ENCODE results near the gene BDKRB2. TPM values are rescaled to one million over a fixed set of nuclear protein-coding genes. Genes with fewer than 3 reads are reported as not detected.

Gene BDKRB2
- total and polyA plus RNA-seq, 8 donors, result 3.8 to 9.6 (median 6.6) TPM

DNA sequence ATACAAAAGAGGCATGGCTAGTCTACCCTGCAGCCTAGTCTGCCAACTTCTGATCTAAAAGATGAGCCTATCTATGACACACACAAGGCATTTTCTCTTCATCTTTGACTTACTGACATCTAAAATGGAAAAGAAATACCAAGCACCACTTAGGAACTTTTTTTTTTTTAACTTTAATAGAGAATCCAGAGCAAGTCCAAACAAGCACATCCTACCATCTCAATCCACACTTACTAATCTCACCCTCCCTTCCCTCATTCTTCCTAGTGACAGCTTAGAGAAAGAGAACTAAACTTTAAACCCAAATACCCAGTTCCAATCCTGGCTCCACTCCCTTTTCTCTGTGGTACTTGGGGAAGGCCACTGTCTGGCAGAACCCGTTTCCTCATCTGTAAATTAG lies 83.2 kb downstream of the BDKRB2 start:
- DNase-seq (no peak), ATAC-seq (no peak), FAIRE-seq (no peak)
- intact Hi-C loops (cut with DNase I), result no loop called here
- peaks cover 0 to 56% (median 14%) of the 10 kb centered on the region in 3 donors for H3K36me3 ChIP-seq
- no peak overlapping the region for H3K27ac ChIP-seq
- TF ChIP-seq, protein P1, sequence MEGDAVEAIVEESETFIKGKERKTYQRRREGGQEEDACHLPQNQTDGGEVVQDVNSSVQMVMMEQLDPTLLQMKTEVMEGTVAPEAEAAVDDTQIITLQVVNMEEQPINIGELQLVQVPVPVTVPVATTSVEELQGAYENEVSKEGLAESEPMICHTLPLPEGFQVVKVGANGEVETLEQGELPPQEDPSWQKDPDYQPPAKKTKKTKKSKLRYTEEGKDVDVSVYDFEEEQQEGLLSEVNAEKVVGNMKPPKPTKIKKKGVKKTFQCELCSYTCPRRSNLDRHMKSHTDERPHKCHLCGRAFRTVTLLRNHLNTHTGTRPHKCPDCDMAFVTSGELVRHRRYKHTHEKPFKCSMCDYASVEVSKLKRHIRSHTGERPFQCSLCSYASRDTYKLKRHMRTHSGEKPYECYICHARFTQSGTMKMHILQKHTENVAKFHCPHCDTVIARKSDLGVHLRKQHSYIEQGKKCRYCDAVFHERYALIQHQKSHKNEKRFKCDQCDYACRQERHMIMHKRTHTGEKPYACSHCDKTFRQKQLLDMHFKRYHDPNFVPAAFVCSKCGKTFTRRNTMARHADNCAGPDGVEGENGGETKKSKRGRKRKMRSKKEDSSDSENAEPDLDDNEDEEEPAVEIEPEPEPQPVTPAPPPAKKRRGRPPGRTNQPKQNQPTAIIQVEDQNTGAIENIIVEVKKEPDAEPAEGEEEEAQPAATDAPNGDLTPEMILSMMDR (IDR thresholded peaks at IDR 0.05), result no peak
- H3K4me3 ChIP-seq, result no peak overlapping the region
- peaks cover 0 to 10% (median 7%) of the 10 kb centered on the region in 3 donors for H3K4me1 ChIP-seq
- no peaks in the 10 kb centered on the region for H3K9me3 ChIP-seq
- WGBS, 2 donors, result 82 to 89% methylated on average over 1 of the region's 1 CpG
- H3K27me3 ChIP-seq, result no peaks in the 10 kb centered on the region

Other genes starting within 250 kb of the BDKRB2 start
- gene C14orf132, start 165.5 kb upstream of the BDKRB2 start, total RNA-seq, result 1 to 10 TPM; 1.5 to 6.7 (median 3.4) TPM
- 10 to 100 TPM in 1 of 2 donors, 1 to 10 TPM in 1; 3.5 to 11.7 TPM for gene C14orf132, start 165.5 kb upstream of the BDKRB2 start, polyA plus RNA-seq
- under 1 TPM; 0.12 to 0.92 (median 0.50) TPM for gene BDKRB1, start 51.4 kb downstream of the BDKRB2 start, total RNA-seq
- gene BDKRB1, start 51.4 kb downstream of the BDKRB2 start, polyA plus RNA-seq, result 1 to 10 TPM; 3.0 to 4.5 TPM
- gene ATG2B, start 158.5 kb downstream of the BDKRB2 start, total RNA-seq, result 10 to 100 TPM; 14.9 to 23.4 (median 21.0) TPM
- 10 to 100 TPM in 1 of 2 donors, 1 to 10 TPM in 1; 7.4 to 10.7 TPM for gene ATG2B, start 158.5 kb downstream of the BDKRB2 start, polyA plus RNA-seq
- 10 to 100 TPM in 1 of 6 donors, 1 to 10 TPM in 5; 6.2 to 13.8 (median 8.5) TPM for gene GSKIP, start 158.7 kb downstream of the BDKRB2 start, total RNA-seq
- 10 to 100 TPM in 1 of 2 donors, 1 to 10 TPM in 1; 3.4 to 10.3 TPM for gene GSKIP, start 158.7 kb downstream of the BDKRB2 start, polyA plus RNA-seq
- 1 to 10 TPM; 1.1 to 2.5 (median 1.5) TPM for gene AK7, start 187.3 kb downstream of the BDKRB2 start, total RNA-seq
- gene AK7, start 187.3 kb downstream of the BDKRB2 start, polyA plus RNA-seq, result 1 to 10 TPM; 1.4 to 3.0 TPM

Data from pancreas (tissue), 10 donors.